ENCODE results near the gene FAM161B. TPM values are rescaled to one million over a fixed set of nuclear protein-coding genes. Genes with fewer than 3 reads are reported as not detected.
A peak's percentile ranks its signal among the peaks of the same experiment; 100 is the strongest.
"Not testable (repeated sequence)": the region's sequence is repeated elsewhere in the genome, so short reads cannot be mapped to it uniquely, and the experiment has no call there.

The FAM161B gene
- total RNA-seq, 5 donors from 2014 or later (not counting 1 experiment from before 2014, with no cell fraction given), result 2.6 to 5.6 (median 4.8) TPM

GRCh38 chr14:73903028-73903427, 46.9 kb downstream of the FAM161B start:
- H3K4me3 Mint-ChIP-seq, result no peak overlapping the region
- H3K36me3 Mint-ChIP-seq, result peaks cover 42% of the 10 kb centered on the region
- H3K27ac Mint-ChIP-seq, result no peak overlapping the region
- ChIA-PET CTCF (no interaction called here), POLR2A (no interaction called here)
- Histone ChIP-seq H3K4me3 (ENCODE audit: control insufficient read depth in 1 of 2, extremely low read depth in 1 of 2, low read length in 1 of 2) (no peak overlapping the region), H3K27ac (ENCODE audit: low read length) (no peak overlapping the region), H3K27me3 (replicated peaks in 1 of 2; ENCODE audit: control insufficient read depth in 2 of 2, extremely low read depth in 1 of 2, insufficient read depth in 2 of 2, low read length in 1 of 2) (no peaks in the 10 kb centered on the region), H3K9me3 (no peaks in the 10 kb centered on the region), H3K36me3 (ENCODE audit: control insufficient read depth in 2 of 2, extremely low read depth in 1 of 2, insufficient read depth in 1 of 2, low read length in 1 of 2) (peaks cover 2 to 80% of the 10 kb centered on the region in 2 donors), H3K4me1 (ENCODE audit: control insufficient read depth in 1 of 2, extremely low read depth in 1 of 2, insufficient read depth in 2 of 2, low read length in 2 of 2) (no peaks in the 10 kb centered on the region)
- no peaks in the 10 kb centered on the region for H3K9me3 Mint-ChIP-seq
- peaks cover 0 to 1% (median 0%) of the 10 kb centered on the region in 3 donors for H3K4me1 Mint-ChIP-seq
- no peaks in the 10 kb centered on the region for H3K27me3 Mint-ChIP-seq
- ATAC-seq (replicated peaks in 1 of 4) (no peak), DNase-seq (no peak)
- no CpG with 5 or more reads among the region's 3 CpGs for WGBS (ENCODE audit: insufficient coverage)

- DNase-seq (no peak), ATAC-seq (replicated peaks in 1 of 4) (no peak)
- H3K4me3 ChIP-seq (ENCODE audit: control insufficient read depth in 1 of 2, extremely low read depth in 1 of 2, low read length in 1 of 2), result no peak overlapping the region
- POLR2A ChIA-PET, result interaction anchor here in 1 of 2 donors (0.6 to 0.7 kb wide), 2 partner anchors 10 to 57 kb away, joined by 3 read pairs; no protein-coding TSS in a partner anchor
- H3K4me1 ChIP-seq (ENCODE audit: control insufficient read depth in 1 of 2, extremely low read depth in 1 of 2, insufficient read depth in 2 of 2, low read length in 2 of 2), result no peaks in the 10 kb centered on the region
- H3K27ac ChIP-seq (ENCODE audit: low read length), result no peak overlapping the region
- WGBS (ENCODE audit: insufficient coverage), result 55% methylated on average over 1 of the region's 1 CpG
- no peak overlapping the region for H3K4me3 Mint-ChIP-seq
- no peaks in the 10 kb centered on the region for H3K9me3 ChIP-seq
- peaks cover 0 to 11% (median 3%) of the 10 kb centered on the region in 3 donors for H3K4me1 Mint-ChIP-seq
- no peaks in the 10 kb centered on the region for H3K9me3 Mint-ChIP-seq
- H3K27ac Mint-ChIP-seq, result peak overlapping the region in 1 of 2 donors; percentile 59
- peaks cover 3 to 75% of the 10 kb centered on the region in 2 donors for H3K36me3 ChIP-seq (ENCODE audit: control insufficient read depth in 2 of 2, extremely low read depth in 1 of 2, insufficient read depth in 1 of 2, low read length in 1 of 2)
- CTCF ChIA-PET, result interaction anchor here in 1 of 2 donors (0.5 kb wide), 1 partner anchor 55 kb away, joined by 5 read pairs; no protein-coding TSS in a partner anchor
- H3K36me3 Mint-ChIP-seq, result peaks cover 46% of the 10 kb centered on the region
- no peaks in the 10 kb centered on the region for H3K27me3 ChIP-seq (replicated peaks in 1 of 2; ENCODE audit: control insufficient read depth in 2 of 2, extremely low read depth in 1 of 2, insufficient read depth in 2 of 2, low read length in 1 of 2)
- no peaks in the 10 kb centered on the region for H3K27me3 Mint-ChIP-seq
Observed at GRCh38 chr14:73896521-73896920, 53.4 kb downstream of the FAM161B start.

GRCh38 chr14:73895939-73896338, 54.0 kb downstream of the FAM161B start:
- peaks cover 46% of the 10 kb centered on the region for H3K36me3 Mint-ChIP-seq
- H3K4me1 ChIP-seq (ENCODE audit: control insufficient read depth in 1 of 2, extremely low read depth in 1 of 2, insufficient read depth in 2 of 2, low read length in 2 of 2), result no peaks in the 10 kb centered on the region
- no peak overlapping the region for H3K4me3 Mint-ChIP-seq
- no peaks in the 10 kb centered on the region for H3K9me3 ChIP-seq
- H3K27me3 Mint-ChIP-seq, result no peaks in the 10 kb centered on the region
- CTCF ChIA-PET, result interaction anchor here (0.6 kb wide), 2 partner anchors 14 to 139 kb away, joined by 3 to 5 read pairs; no protein-coding TSS in a partner anchor
- WGBS (ENCODE audit: insufficient coverage), result no CpG with 5 or more reads among the region's 1 CpG
- H3K27ac ChIP-seq (ENCODE audit: low read length), result no peak overlapping the region
- H3K9me3 Mint-ChIP-seq, result no peaks in the 10 kb centered on the region
- no peaks in the 10 kb centered on the region for H3K27me3 ChIP-seq (replicated peaks in 1 of 2; ENCODE audit: control insufficient read depth in 2 of 2, extremely low read depth in 1 of 2, insufficient read depth in 2 of 2, low read length in 1 of 2)
- POLR2A ChIA-PET, result interaction anchor here (0.5 to 1.4 kb wide), 5 partner anchors 9 to 143 kb away, joined by 3 to 18 read pairs (median 3); partner anchors contain the start of gene ZNF410 (in 1 of the 2)
- DNase-seq (no peak), ATAC-seq (replicated peaks in 1 of 4) (no peak)
- H3K4me3 ChIP-seq (ENCODE audit: control insufficient read depth in 1 of 2, extremely low read depth in 1 of 2, low read length in 1 of 2), result no peak overlapping the region
- H3K4me1 Mint-ChIP-seq, result peaks cover 0 to 13% (median 3%) of the 10 kb centered on the region in 3 donors
- H3K36me3 ChIP-seq (ENCODE audit: control insufficient read depth in 2 of 2, extremely low read depth in 1 of 2, insufficient read depth in 1 of 2, low read length in 1 of 2), result peaks cover 3 to 70% of the 10 kb centered on the region in 2 donors
- peak overlapping the region; percentile 28 to 37 for H3K27ac Mint-ChIP-seq

- Mint-ChIP-seq H3K36me3 (peaks cover 38% of the 10 kb centered on the region), H3K4me1 (peaks cover 11 to 27% (median 14%) of the 10 kb centered on the region in 3 donors)
- H3K9me3 Mint-ChIP-seq; ATAC-seq (replicated peaks in 1 of 4); H3K27ac ChIP-seq (ENCODE audit: low read length); H3K4me3 Mint-ChIP-seq; H3K27me3 ChIP-seq (replicated peaks in 1 of 2; ENCODE audit: control insufficient read depth in 2 of 2, extremely low read depth in 1 of 2, insufficient read depth in 2 of 2, low read length in 1 of 2); H3K4me3 ChIP-seq (ENCODE audit: control insufficient read depth in 1 of 2, extremely low read depth in 1 of 2, low read length in 1 of 2); H3K9me3 ChIP-seq; H3K4me1 ChIP-seq (ENCODE audit: control insufficient read depth in 1 of 2, extremely low read depth in 1 of 2, insufficient read depth in 2 of 2, low read length in 2 of 2); H3K27me3 Mint-ChIP-seq; DNase-seq; H3K27ac Mint-ChIP-seq: not testable (repeated sequence)
- ChIA-PET POLR2A (interaction anchor here in 1 of 2 donors (0.5 to 0.7 kb wide), 2 partner anchors 58 to 879 kb away, joined by 3 to 11 read pairs; no protein-coding TSS in a partner anchor), CTCF (interaction anchor here in 1 of 2 donors (0.6 kb wide), 2 partner anchors 122 to 178 kb away, joined by 3 to 4 read pairs; no protein-coding TSS in a partner anchor)
- 95% methylated on average over 4 of the region's 6 CpGs for WGBS (ENCODE audit: insufficient coverage)
- peaks cover 3 to 56% of the 10 kb centered on the region in 2 donors for H3K36me3 ChIP-seq (ENCODE audit: control insufficient read depth in 2 of 2, extremely low read depth in 1 of 2, insufficient read depth in 1 of 2, low read length in 1 of 2)
Observed at GRCh38 chr14:73894180-73894687, 55.7 kb downstream of the FAM161B start.

GRCh38 chr14:73889376-73889775, 60.5 kb downstream of the FAM161B start:
- DNase-seq (no peak), ATAC-seq (replicated peaks in 1 of 4) (no peak)
- H3K27ac ChIP-seq (ENCODE audit: low read length), result no peak overlapping the region
- no peak overlapping the region for H3K4me3 ChIP-seq (ENCODE audit: control insufficient read depth in 1 of 2, extremely low read depth in 1 of 2, low read length in 1 of 2)
- peaks cover 52 to 58% (median 56%) of the 10 kb centered on the region in 3 donors for H3K4me1 Mint-ChIP-seq
- no peaks in the 10 kb centered on the region for H3K9me3 Mint-ChIP-seq
- H3K27me3 ChIP-seq (replicated peaks in 1 of 2; ENCODE audit: control insufficient read depth in 2 of 2, extremely low read depth in 1 of 2, insufficient read depth in 2 of 2, low read length in 1 of 2), result no peaks in the 10 kb centered on the region
- CTCF ChIA-PET, result interaction anchor here in 1 of 2 donors (0.7 kb wide), 1 partner anchor 320 kb away, joined by 3 read pairs; the partner anchor contains the start of gene ACOT2
- H3K9me3 ChIP-seq, result no peaks in the 10 kb centered on the region
- H3K36me3 Mint-ChIP-seq, result peaks cover 11% of the 10 kb centered on the region
- H3K4me3 Mint-ChIP-seq, result no peak overlapping the region
- H3K36me3 ChIP-seq (ENCODE audit: control insufficient read depth in 2 of 2, extremely low read depth in 1 of 2, insufficient read depth in 1 of 2, low read length in 1 of 2), result peaks cover 1 to 15% of the 10 kb centered on the region in 2 donors
- H3K27ac Mint-ChIP-seq, result peak overlapping the region in 1 of 2 donors; percentile 96
- peaks cover 12 to 17% of the 10 kb centered on the region in 2 experiments for H3K4me1 ChIP-seq (ENCODE audit: control insufficient read depth in 1 of 2, extremely low read depth in 1 of 2, insufficient read depth in 2 of 2, low read length in 2 of 2)
- WGBS (ENCODE audit: insufficient coverage), result no CpG with 5 or more reads among the region's 5 CpGs
- no peaks in the 10 kb centered on the region for H3K27me3 Mint-ChIP-seq
- POLR2A ChIA-PET, result interaction anchor here in 1 of 2 donors (0.7 kb wide), 1 partner anchor 160 kb away, joined by 8 read pairs; no protein-coding TSS in a partner anchor

- no peak for ATAC-seq (replicated peaks in 1 of 4)
- H3K27ac Mint-ChIP-seq, result peak overlapping the region; percentile 96 to 99
- H3K4me1 Mint-ChIP-seq, result peaks cover 52 to 58% (median 56%) of the 10 kb centered on the region in 3 donors
- Histone ChIP-seq H3K4me3 (ENCODE audit: control insufficient read depth in 1 of 2, extremely low read depth in 1 of 2, low read length in 1 of 2) (no peak overlapping the region), H3K4me1 (ENCODE audit: control insufficient read depth in 1 of 2, extremely low read depth in 1 of 2, insufficient read depth in 2 of 2, low read length in 2 of 2) (peaks cover 12 to 17% of the 10 kb centered on the region in 2 experiments), H3K36me3 (ENCODE audit: control insufficient read depth in 2 of 2, extremely low read depth in 1 of 2, insufficient read depth in 1 of 2, low read length in 1 of 2) (peaks cover 0 to 11% of the 10 kb centered on the region in 2 donors), H3K27ac (ENCODE audit: low read length) (peak overlapping the region; percentile 93), H3K27me3 (replicated peaks in 1 of 2; ENCODE audit: control insufficient read depth in 2 of 2, extremely low read depth in 1 of 2, insufficient read depth in 2 of 2, low read length in 1 of 2) (no peaks in the 10 kb centered on the region), H3K9me3 (no peaks in the 10 kb centered on the region)
- ChIA-PET POLR2A (interaction anchor here in 1 of 2 donors (0.7 to 1.2 kb wide), 2 partner anchors 61 to 160 kb away, joined by 4 to 8 read pairs; partner anchors contain the start of gene FAM161B), CTCF (interaction anchor here in 1 of 2 donors (0.7 kb wide), 1 partner anchor 320 kb away, joined by 3 read pairs; the partner anchor contains the start of gene ACOT2)
- H3K9me3 Mint-ChIP-seq, result no peaks in the 10 kb centered on the region
- H3K4me3 Mint-ChIP-seq, result peak overlapping the region; percentile 92 to 99 (median 99)
- H3K36me3 Mint-ChIP-seq, result peaks cover 9% of the 10 kb centered on the region
- no peaks in the 10 kb centered on the region for H3K27me3 Mint-ChIP-seq
- DNase-seq, result no peak
- no CpG with 5 or more reads among the region's 2 CpGs for WGBS (ENCODE audit: insufficient coverage)
Observed at GRCh38 chr14:73888971-73889370, 60.9 kb downstream of the FAM161B start.
